Lung (tissue), 16 donors: Measurements from ENCODE around the gene CPXM2. TPM values are rescaled to one million over a fixed set of nuclear protein-coding genes. Genes with fewer than 3 reads are reported as not detected.

Experiments used
- ATAC-seq: fragments of 200-7000 bp; cut with Tn5 transposase; one replicate; pipeline ENCODE4 v1.9.1; 2020; ENCODE audit warnings: moderate number of reproducible peaks; ENCODE audit not compliant: insufficient read depth, low FRiP score
- DNase-seq, 3 donors: peaks; one replicate each; pipeline ENCODE4 v3.0.0-alpha.2; 2013 to 2017
- H3K27ac ChIP-seq, 2 donors: one replicate each; pipeline ENCODE4 v1.5.1; 2013; ENCODE audit warnings: mild to moderate bottlenecking in 2 of 2, moderate library complexity in 2 of 2, control low read depth in 1 of 2, inconsistent platforms in 1 of 2, low read depth in 1 of 2, low read length in 1 of 2
- H3K27me3 ChIP-seq, 3 donors: one replicate each; pipeline ENCODE4 v1.5.1; 2013; ENCODE audit warnings: low read length in 2 of 3; ENCODE audit not compliant: control insufficient read depth in 3 of 3, insufficient read depth in 3 of 3
- H3K36me3 ChIP-seq, 4 donors: one replicate each; pipeline ENCODE4 v1.5.1; 2013; ENCODE audit warnings: low read length in 4 of 4, mild to moderate bottlenecking in 1 of 4, moderate library complexity in 1 of 4; ENCODE audit not compliant: control insufficient read depth in 4 of 4, insufficient read depth in 4 of 4
- H3K4me1 ChIP-seq, 5 donors: one replicate each; pipeline ENCODE4 v1.5.1; 2013; ENCODE audit warnings: low read length in 5 of 5, mild to moderate bottlenecking in 2 of 5, moderate library complexity in 1 of 5; ENCODE audit not compliant: control insufficient read depth in 5 of 5, insufficient read depth in 5 of 5
- H3K4me3 ChIP-seq: one replicate; pipeline ENCODE4 v1.5.1; 2013; ENCODE audit warnings: mild to moderate bottlenecking, control low read depth, moderate library complexity
- H3K9ac ChIP-seq, 2 donors: one replicate each; pipeline ENCODE4 v1.5.1; 2013; ENCODE audit warnings: low read length in 2 of 2, control low read depth in 1 of 2; ENCODE audit not compliant: insufficient read depth in 1 of 2
- H3K9me3 ChIP-seq, 4 donors: one replicate each; pipeline ENCODE4 v1.5.1; 2013; ENCODE audit warnings: low read length in 3 of 4, mild to moderate bottlenecking in 1 of 4, moderate library complexity in 1 of 4; ENCODE audit not compliant: control insufficient read depth in 4 of 4, insufficient read depth in 3 of 4
- CTCF ChIP-seq: IDR thresholded peaks from 2 replicates; pipeline ENCODE4 v1.5.1; 2012; ENCODE audit warnings: mild to moderate bottlenecking; ENCODE audit errors: control extremely low read depth, extremely low read depth
- WGBS, 2 donors: extraction: QIAGEN DNeasy Blood & Tissue Kit; methylation state at CpG; one replicate each; pipeline ENCODE4 v1.1.7; 2013; 5-methylcytosine and 5-hydroxymethylcytosine counted together
- long read RNA-seq, 5 donors: transcript quantifications; one replicate each; lab custom pipeline, GENCODE V29; 2026
- polyA plus RNA-seq, 2 donors: library from polyadenylated mRNA; stranded (reverse); fragments of 200-250 nt; gene quantifications; one replicate each; pipeline ENCODE4 v1.2.1, GENCODE V29; 2013
- total RNA-seq, 2 donors: library from RNA; depleted of rRNA in 1 of 2; stranded (reverse); fragments of >200 nt in 1 of 2; gene quantifications; one replicate each; pipeline ENCODE4 v1.2.1, GENCODE V29; 2014 to 2021
- donor health status: control.
- donor health status: control.
- donor health status: Bipolar disorder and iron deficiency.
- donor health status: healthy.
- donor health status: DM: yes; HTN: yes; CAD: no.

CPXM2 gene
- total RNA-seq (1 to 10 TPM; 2.3 to 5.0 TPM), polyA plus RNA-seq (1 to 10 TPM in 1 of 2 donors, under 1 TPM in 1; 0.66 to 1.9 TPM)
- long read RNA-seq, donor 1, partial matches to known transcripts = 0 of 1 reads
- long read RNA-seq, donor 1, other reads (novel, unspliced or antisense) = 0 of 1 reads
- long read RNA-seq, donor 2 = 0 reads
- long read RNA-seq, donor 3 = 0 reads
- long read RNA-seq, donor 4 = 0 reads
- long read RNA-seq, donor 5, partial matches to known transcripts = 0 of 1 reads
- long read RNA-seq, donor 5, other reads (novel, unspliced or antisense) = 0 of 1 reads

GRCh38 chr10:123891144-123892071 lies at the start of gene CPXM2:
Gene CPXM2, minus strand, starts transcription at chr10:123891807. Its CDS starts 148 bp downstream, at chr10:123891659.
- H3K4me1 ChIP-seq = no peaks in the 10 kb centered on the region
- H3K9ac ChIP-seq = peak within 1 kb of the TSS in 1 of 2 donors; percentile 31
- H3K27me3 ChIP-seq = peaks cover 4 to 21% (median 18%) of the 10 kb centered on the region in 3 donors
- TF ChIP-seq CTCF = no peak
- ATAC-seq (no peak), DNase-seq (no peak)
- no peaks in the 10 kb centered on the region for H3K36me3 ChIP-seq
- peaks cover 0 to 6% (median 0%) of the 10 kb centered on the region in 4 donors for H3K9me3 ChIP-seq
- peak within 1 kb of the TSS; percentile 10 for H3K4me3 ChIP-seq
- H3K27ac ChIP-seq = no peak within 1 kb of the TSS
- 6 to 7% methylated on average over 49 to 80 of the region's 80 CpGs for WGBS, 2 donors

GRCh38 chr10:123939591-123939990 lies 48.0 kb upstream of the CPXM2 start:
- no peak overlapping the region for H3K4me3 ChIP-seq
- H3K9me3 ChIP-seq = peaks cover 0 to 2% (median 0%) of the 10 kb centered on the region in 4 donors
- H3K9ac ChIP-seq = no peak overlapping the region
- H3K36me3 ChIP-seq = no peaks in the 10 kb centered on the region
- no peaks in the 10 kb centered on the region for H3K27me3 ChIP-seq
- ATAC-seq (no peak), DNase-seq (no peak)
- TF ChIP-seq CTCF = no peak
- H3K4me1 ChIP-seq = no peaks in the 10 kb centered on the region
- 90 to 91% methylated on average over 7 of the region's 7 CpGs for WGBS, 2 donors
- no peak overlapping the region for H3K27ac ChIP-seq

GRCh38 chr10:123938890-123939289 lies 47.3 kb upstream of the CPXM2 start:
- no peak for DNase-seq
- Histone ChIP-seq H3K4me1 (no peaks in the 10 kb centered on the region), H3K27me3 (no peaks in the 10 kb centered on the region), H3K9ac (no peak overlapping the region), H3K36me3 (no peaks in the 10 kb centered on the region), H3K4me3 (no peak overlapping the region), H3K9me3 (peaks cover 0 to 7% (median 0%) of the 10 kb centered on the region in 4 donors), H3K27ac (no peak overlapping the region)
- ATAC-seq = no peak
- 86 to 88% methylated on average over 4 of the region's 4 CpGs for WGBS, 2 donors
- no peak for TF ChIP-seq CTCF
